GM12878 (cell line): ENCODE results near the gene MED19. TPM values are rescaled to one million over a fixed set of nuclear protein-coding genes. Genes with fewer than 3 reads are reported as not detected.
A peak's percentile ranks its signal among the peaks of the same experiment; 100 is the strongest.

Source experiments
- BCL11A ChIP-seq: IDR thresholded peaks from 2 replicates; pipeline ENCODE4 v1.6.1; 2011; ENCODE audit warnings: low read depth, low read length
- CHD4 ChIP-seq: fragments of 200-600 bp; sonication (generic); IDR thresholded peaks from 2 replicates; pipeline ENCODE4 v1.6.1; 2016; ENCODE audit warnings: mild to moderate bottlenecking
- CREM ChIP-seq: IDR thresholded peaks from 2 replicates; pipeline ENCODE4 v1.6.1; 2014; ENCODE audit warnings: antibody characterized with exemption, low read depth
- GABPA ChIP-seq: IDR thresholded peaks from 2 replicates; pipeline ENCODE4 v1.6.1; 2014; ENCODE audit warnings: antibody characterized with exemption, low read depth, mild to moderate bottlenecking, inconsistent platforms
- HCFC1 ChIP-seq: fragments of 150-350 bp; IDR thresholded peaks from 2 replicates; pipeline ENCODE4 v1.6.1; 2014; ENCODE audit warnings: low read length
- IRF4 ChIP-seq: IDR thresholded peaks from 2 replicates; pipeline ENCODE4 v1.6.1; 2011; ENCODE audit warnings: low read depth, low read length
- KAT2A ChIP-seq: conservative IDR thresholded peaks from 2 replicates; pipeline ENCODE4 v1.6.1; 2011; ENCODE audit warnings: low read depth, low read length; ENCODE audit not compliant: control insufficient read depth
- MLLT1 ChIP-seq: fragments of 450-650 bp; IDR thresholded peaks from 2 replicates; pipeline ENCODE4 v1.6.1; 2016; ENCODE audit warnings: mild to moderate bottlenecking
- NFYB ChIP-seq: IDR thresholded peaks from 2 replicates; pipeline ENCODE4 v1.6.1; 2011; ENCODE audit warnings: low read depth, mild to moderate bottlenecking, low read length, improper control_type of control experiment, moderate library complexity; ENCODE audit not compliant: insufficient read depth
- NR2F1 ChIP-seq: fragments of 450-650 bp; conservative IDR thresholded peaks from 2 replicates; pipeline ENCODE4 v1.6.1; 2017; ENCODE audit warnings: mild to moderate bottlenecking
- POLR2A ChIP-seq: IDR thresholded peaks from 2 replicates; pipeline ENCODE4 v1.6.1; 2011; ENCODE audit warnings: low read depth, mild to moderate bottlenecking, low read length
- RBBP5 ChIP-seq: fragments of 200-600 bp; sonication (generic); conservative IDR thresholded peaks from 2 replicates; pipeline ENCODE4 v1.6.1; 2016
- SIX5 ChIP-seq: IDR thresholded peaks from 2 replicates; pipeline ENCODE4 v1.6.1; 2011; ENCODE audit warnings: mild to moderate bottlenecking, low read depth, low read length, moderate library complexity; ENCODE audit not compliant: severe bottlenecking
- SMARCA5 ChIP-seq: fragments of 450-650 bp; IDR thresholded peaks from 2 replicates; pipeline ENCODE4 v1.6.1; 2017; ENCODE audit warnings: mild to moderate bottlenecking
- SRF ChIP-seq, 2 experiments: IDR thresholded peaks; 2 replicates each; pipeline ENCODE4 v1.6.1; 2011; ENCODE audit warnings: low read depth in 2 of 2, low read length in 2 of 2, mild to moderate bottlenecking in 1 of 2, moderate library complexity in 1 of 2
- TAF1 ChIP-seq: IDR thresholded peaks from 2 replicates; pipeline ENCODE4 v1.6.1; 2011; ENCODE audit warnings: mild to moderate bottlenecking, low read depth, low read length, borderline replicate concordance
- TARDBP ChIP-seq: IDR thresholded peaks from 2 replicates; pipeline ENCODE4 v1.6.1; 2016; ENCODE audit warnings: borderline replicate concordance
- ZBTB11 ChIP-seq: fragments of 450-650 bp; formaldehyde crosslinking; IDR thresholded peaks from 2 replicates; pipeline ENCODE4 v1.5.0; 2022; ENCODE audit warnings: mild to moderate bottlenecking, missing genetic modification characterization
- ZNF274 ChIP-seq: IDR thresholded peaks from one replicate; pipeline ENCODE4 v1.8.0; 2011; ENCODE audit not compliant: insufficient read length, insufficient read depth
- ZNF687 ChIP-seq: fragments of 450-650 bp; IDR thresholded peaks from 2 replicates; pipeline ENCODE4 v1.6.1; 2017; ENCODE audit warnings: mild to moderate bottlenecking, moderate library complexity
- polyA plus RNA-seq, 11 experiments: library from polyadenylated mRNA; depleted of rRNA in 4 of 11; unstranded in 6 of 11; stranded (reverse) in 5 of 11; fragments of >200 nt; fragmentation: Nextera tagmentation in 4 of 11; fragmentation: Illumina TruSeq in 1 of 11; extraction: Ambion mirVana in 4 of 11; extraction: Trizol in 1 of 11; gene quantifications; 1 replicate in 1 of 11; 2 replicates in 10 of 11; pipeline versions ENCODE4 v1.2.1 to v1.2.3, GENCODE V29; 2011 to 2016; ENCODE audit warnings: inconsistent platforms in 2 of 11, missing spikeins in 2 of 11, low read depth in 1 of 11
- total RNA-seq, 4 experiments: library from RNA; depleted of rRNA in 3 of 4; stranded (reverse); fragments of >200 nt in 3 of 4; fragmentation: Illumina TruSeq in 1 of 4; extraction: Trizol in 1 of 4; gene quantifications; 2 replicates each; pipeline versions ENCODE4 v1.2.1 to v1.2.3, GENCODE V29; 2013 to 2021
- TF ChIP-seq, protein P1 (sequence below): IDR thresholded peaks from 2 replicates; pipeline ENCODE4 v1.6.1; 2011; ENCODE audit warnings: mild to moderate bottlenecking, low read depth, low read length, moderate library complexity; ENCODE audit not compliant: insufficient replicate concordance

The MED19 gene
- total and polyA plus RNA-seq, 10 of the 15 experiments (the other 5 are each of a cell fraction or from before 2014, with no cell fraction given) = 4.9 to 28.2 (median 17.3) TPM

- TF ChIP-seq, protein P1, sequence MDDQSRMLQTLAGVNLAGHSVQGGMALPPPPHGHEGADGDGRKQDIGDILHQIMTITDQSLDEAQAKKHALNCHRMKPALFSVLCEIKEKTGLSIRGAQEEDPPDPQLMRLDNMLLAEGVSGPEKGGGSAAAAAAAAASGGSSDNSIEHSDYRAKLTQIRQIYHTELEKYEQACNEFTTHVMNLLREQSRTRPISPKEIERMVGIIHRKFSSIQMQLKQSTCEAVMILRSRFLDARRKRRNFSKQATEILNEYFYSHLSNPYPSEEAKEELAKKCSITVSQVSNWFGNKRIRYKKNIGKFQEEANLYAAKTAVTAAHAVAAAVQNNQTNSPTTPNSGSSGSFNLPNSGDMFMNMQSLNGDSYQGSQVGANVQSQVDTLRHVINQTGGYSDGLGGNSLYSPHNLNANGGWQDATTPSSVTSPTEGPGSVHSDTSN = no peak
- no peak for TF ChIP-seq HCFC1
- no peak; the same call in 1 of the 2 replicates for TF ChIP-seq MLLT1
- TF ChIP-seq ZNF274 = no peak
- TF ChIP-seq GABPA = peak; percentile 71; the same call in 1 of the 2 replicates
- no peak; the same call in 1 of the 2 replicates for TF ChIP-seq CREM
- TF ChIP-seq CHD4 = no peak
- peak; percentile 90 for TF ChIP-seq SMARCA5
- TF ChIP-seq TARDBP = no peak
- no peak for TF ChIP-seq SIX5
- TF ChIP-seq KAT2A = no peak
- TF ChIP-seq POLR2A = peak; percentile 98
- peak; percentile 87 for TF ChIP-seq TAF1
- no peak for TF ChIP-seq BCL11A
- TF ChIP-seq NR2F1 = peak; percentile 76
- no peak for TF ChIP-seq IRF4
- peak; percentile 87 for TF ChIP-seq ZNF687
- TF ChIP-seq RBBP5 = no peak
- peak; percentile 42; the same call in 1 of the 2 replicates for TF ChIP-seq NFYB
- peak; percentile 61 for TF ChIP-seq ZBTB11 (CRISPR knock-in tag)
- TF ChIP-seq SRF (IDR thresholded peaks at IDR 0.05; ENCODE audit: low read depth in 2 of 2, low read length in 2 of 2) = no peak
Observed at GRCh38 chr11:57667736-57668433, 44.1 kb downstream of the MED19 start, which contains the start of gene ZDHHC5 (continued).
